HG02885 (cell line): ENCODE measurements around the gene PPFIA1.
"Not testable (repeated sequence)": the region's sequence is repeated elsewhere in the genome, so short reads cannot be mapped to it uniquely, and the experiment has no call there.

Experiments
- ATAC-seq: cut with Tn5 transposase; IDR thresholded peaks from one replicate; pipeline ENCODE4 v1.9.1; 2021; ENCODE audit warnings: mild to moderate bottlenecking; ENCODE audit not compliant: unreplicated experiment, poor library complexity

Gene PPFIA1

DNA sequence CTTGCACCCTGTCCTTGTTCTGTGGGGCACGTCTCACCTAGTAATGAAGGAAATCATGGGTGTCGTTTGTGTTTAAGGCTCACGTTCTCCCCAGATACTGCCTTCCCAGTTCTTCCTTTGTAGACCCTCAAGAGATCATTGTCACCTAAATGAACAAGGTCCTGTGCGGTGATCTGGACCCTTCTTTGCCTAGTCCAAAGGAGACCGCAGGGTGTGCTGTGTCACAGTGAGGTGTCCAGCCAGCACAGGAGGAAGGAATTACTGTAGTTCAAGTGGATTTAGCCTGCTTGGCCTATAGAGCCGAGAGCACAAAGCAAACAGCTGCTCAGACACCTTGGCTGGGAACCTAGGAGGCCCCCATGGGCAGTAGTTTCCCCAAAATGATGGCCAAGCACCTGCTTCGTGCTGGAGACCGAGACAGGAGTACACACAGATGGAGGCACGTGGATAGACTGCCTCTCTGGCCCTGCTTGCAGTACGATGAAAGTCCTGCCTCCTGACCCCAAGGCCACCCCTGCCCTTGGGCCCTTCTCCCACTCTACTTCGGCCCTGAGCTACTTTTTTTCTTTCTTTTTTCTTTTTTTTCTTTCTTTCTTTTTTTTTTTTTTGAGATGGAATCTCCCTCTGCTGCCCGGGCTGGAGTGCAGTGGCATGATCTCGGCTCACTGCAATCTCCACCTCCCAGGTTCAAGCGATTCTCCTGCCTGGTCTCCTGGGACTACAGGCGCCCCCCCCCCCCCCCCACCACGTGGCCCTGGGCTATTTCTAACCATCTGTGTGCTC is 19.4 kb upstream of the PPFIA1 start:
- ATAC-seq: no peak

- no peak for ATAC-seq
These were observed 18.7 kb upstream of the PPFIA1 start for GRCh38 chr11:70251659-70252321.

DNA sequence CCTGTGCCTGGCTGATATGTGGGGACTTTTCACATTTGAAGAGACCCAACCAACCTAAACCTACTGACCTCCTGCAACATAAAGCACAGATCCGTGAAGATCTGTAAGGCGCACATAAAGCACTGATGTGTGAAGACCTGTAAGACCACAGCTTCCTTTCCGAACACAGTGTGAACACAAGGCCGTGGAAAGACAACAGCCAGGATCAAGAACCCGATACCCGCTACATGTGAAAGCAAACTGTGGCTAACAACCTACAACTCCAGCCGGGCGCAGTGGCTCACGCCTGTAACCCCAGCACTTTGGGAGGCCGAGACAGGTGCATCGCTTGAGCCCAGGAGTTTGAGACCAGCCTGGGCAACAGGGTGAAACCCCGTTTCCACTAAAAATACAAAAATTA is 17.6 kb upstream of the PPFIA1 start:
- no peak for ATAC-seq

DNA sequence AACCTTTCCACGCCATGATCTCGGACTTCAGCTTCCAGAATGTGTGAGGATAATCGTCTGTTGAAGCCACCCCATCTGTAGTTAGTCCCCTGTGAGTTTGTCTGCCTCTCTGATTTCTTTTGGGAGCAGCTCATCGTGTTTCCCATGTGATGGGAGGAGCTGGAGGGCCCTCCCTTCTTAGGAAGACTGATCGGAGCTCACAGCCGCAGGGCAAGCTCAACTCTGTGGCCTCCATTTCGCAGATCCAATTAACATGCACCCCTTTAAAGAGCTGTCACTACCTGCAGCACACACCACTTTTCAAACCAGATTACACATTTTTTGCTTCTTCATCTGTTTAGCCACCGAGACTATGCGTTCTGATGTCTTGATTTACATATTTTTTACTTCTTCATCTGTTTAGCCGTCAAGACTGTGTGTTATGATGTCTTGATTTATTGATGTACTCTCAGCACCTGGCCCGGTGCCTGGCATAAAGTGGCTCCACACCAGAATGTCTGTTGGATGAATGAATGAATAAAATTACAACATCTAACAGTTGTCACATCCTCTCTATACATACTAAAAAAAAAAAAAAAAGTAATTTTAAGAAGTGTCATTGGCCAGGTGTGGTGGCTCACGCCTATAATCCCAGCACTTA is 14.9 kb upstream of the PPFIA1 start:
- ATAC-seq: no peak

- ATAC-seq: not testable (repeated sequence)
These were observed 11.4 kb upstream of the PPFIA1 start for GRCh38 chr11:70259077-70259476.

DNA sequence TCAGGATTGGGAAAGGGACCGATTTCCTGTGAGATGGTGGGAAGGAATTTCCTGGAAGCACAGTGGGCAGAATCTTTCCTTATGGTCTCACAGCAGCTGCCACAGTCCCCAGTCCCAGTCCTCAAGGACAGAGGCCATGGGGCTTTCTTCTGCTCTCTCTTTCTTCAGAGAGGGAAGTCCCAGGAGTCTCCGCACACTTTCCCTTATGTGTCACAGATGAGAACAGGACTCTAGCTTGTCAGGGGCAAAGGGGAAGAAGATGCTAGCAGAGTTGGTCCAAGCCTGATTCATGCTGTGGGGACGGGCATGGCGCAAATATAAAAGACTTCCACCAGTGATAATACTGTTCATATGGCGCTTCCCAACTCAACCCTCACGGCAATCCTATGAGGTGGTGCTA is 7.5 kb upstream of the PPFIA1 start:
- no peak for ATAC-seq

- ATAC-seq: no peak
These were observed 7.1 kb upstream of the PPFIA1 start for GRCh38 chr11:70263363-70263762.

- no peak for ATAC-seq
These were observed 5.1 kb upstream of the PPFIA1 start for GRCh38 chr11:70265341-70265740.

- no peak for ATAC-seq
These were observed 3.0 kb upstream of the PPFIA1 start for GRCh38 chr11:70267405-70267950.

- no peak for ATAC-seq
These were observed 2.0 kb upstream of the PPFIA1 start for GRCh38 chr11:70268526-70268925.

DNA sequence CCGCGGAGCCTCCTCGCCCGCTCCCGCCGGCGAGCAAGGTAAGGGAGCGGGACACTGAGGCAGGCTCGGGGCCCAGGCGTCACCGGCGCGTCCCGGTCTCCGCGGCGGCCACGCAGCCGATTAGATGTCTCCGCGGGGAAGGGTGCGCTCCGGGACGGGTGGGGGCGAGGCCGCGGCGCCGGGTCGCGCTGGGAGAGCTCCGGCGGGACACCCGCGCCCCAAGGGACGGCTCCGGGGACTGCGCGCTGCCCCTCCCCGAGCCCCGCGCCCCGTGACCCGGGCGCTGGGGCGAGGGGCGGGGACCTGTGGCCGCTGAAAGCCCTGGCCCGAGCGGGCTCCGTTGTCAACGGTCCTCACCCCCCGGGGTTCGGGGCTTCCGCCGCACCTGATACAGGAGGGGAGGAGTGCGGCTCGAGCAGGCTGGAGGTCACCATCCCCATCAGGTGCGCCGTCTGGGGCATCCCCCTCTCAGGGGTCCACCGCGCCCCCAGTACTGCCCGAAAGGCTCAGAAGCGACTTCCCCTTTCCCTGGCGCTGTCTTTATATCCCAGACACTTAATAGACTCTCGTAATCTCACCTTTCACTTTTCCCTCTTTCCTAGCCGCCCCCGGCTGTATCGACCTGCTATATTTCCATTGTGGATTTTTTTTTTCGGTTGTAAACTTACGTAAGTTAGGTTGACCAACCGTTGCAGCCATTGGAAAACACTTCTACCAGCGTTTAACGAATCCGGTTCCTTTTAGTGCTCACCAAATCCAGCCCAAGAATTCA is 573 bp downstream of the PPFIA1 start:
- ATAC-seq: peak; percentile 39

DNA sequence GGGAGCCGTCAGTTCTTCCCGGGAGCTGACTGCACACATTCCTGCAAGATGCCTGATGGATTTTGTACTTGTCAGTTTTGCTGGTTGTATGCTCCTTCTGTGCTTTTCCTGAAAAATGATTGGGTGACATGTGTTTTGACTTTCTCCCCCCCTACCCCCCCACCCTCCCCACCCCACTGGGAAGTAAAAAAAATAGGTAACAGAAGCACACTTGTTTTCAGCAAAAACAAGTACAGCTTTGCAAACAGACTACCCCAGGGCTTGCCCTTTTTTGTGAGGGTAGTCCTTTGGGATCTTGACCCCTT is 1.1 kb downstream of the PPFIA1 start:
- no peak for ATAC-seq

DNA sequence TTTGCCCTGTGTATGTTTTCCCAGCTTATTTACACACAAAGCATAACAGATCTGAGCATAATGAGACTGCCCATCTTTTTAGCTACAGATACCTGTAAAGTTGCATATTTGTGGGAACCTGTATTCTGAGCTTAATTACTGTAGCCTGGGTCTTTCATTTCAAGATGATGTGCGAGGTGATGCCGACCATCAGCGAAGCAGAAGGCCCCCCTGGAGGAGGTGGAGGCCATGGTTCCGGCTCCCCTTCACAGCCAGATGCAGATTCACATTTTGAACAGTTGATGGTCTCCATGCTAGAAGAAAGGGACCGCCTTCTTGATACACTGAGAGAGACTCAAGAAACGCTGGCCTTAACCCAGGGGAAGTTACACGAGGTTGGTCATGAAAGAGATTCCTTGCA is 1.5 kb downstream of the PPFIA1 start:
- no peak for ATAC-seq

- no peak for ATAC-seq
These were observed 8.5 kb downstream of the PPFIA1 start for GRCh38 chr11:70278994-70279393.

DNA sequence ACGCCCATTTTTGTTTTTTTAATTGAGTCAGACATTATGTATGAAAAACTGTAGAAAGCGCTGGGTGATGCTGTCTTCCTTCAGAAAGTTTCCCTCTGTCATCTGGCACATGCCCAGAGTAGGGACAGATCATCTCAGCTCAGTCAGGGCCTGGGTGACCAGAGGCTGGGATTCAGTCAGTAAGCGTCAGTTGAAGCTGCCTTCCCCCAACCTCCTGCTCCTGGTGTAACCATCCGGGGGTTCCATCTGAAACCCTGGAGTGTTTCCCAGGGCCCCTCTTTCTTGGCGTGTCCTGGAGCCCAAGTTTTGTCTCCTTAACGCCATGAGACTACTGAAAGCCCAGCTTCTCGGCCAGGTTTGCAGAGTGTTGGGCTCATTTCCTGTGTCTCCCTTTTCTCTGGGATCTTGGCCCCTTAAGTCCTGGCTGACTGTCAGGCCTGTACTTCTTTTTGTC is 10.7 kb downstream of the PPFIA1 start:
- ATAC-seq: no peak

- no peak for ATAC-seq
These were observed 11.5 kb downstream of the PPFIA1 start for GRCh38 chr11:70282012-70282411.

DNA sequence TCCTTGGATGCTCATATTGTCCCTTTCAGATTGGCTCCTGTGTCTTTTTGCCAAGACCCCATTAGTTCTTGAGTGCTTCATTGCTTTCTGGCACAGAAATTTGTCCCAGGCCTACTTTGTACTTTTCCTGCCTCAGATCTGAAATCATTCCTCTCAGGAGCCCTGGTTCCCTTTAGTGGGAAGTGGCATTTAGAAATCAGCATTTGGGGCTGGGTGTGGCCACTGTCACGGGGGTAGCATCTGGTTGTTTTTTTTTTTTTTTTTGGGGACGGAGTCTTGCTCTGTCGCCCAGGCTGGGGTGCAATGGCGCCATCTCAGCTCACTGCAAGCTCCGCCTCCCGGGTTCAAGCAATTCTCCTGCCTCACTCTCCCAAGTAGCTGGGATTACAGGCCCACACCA is 18.2 kb downstream of the PPFIA1 start:
- ATAC-seq: no peak

DNA sequence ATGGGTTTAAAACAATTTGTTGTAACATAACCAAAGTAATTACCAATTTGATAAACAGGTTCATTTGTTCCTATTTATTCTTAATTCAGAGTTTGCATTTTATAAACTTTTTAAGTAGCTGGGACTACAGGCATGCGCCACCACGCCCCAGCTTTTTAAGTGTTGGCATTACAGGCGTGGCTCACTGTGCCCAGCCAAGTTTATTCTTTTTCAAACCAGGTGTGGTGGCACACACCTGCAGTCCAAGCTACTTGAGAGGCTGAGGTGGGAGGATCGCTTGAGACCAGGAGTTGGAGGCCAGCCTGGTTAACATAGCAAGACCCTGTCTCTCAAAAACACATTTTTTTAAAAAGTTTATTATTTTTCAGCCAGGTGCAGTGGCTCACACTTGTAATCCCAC is 19.1 kb downstream of the PPFIA1 start:
- no peak for ATAC-seq

DNA sequence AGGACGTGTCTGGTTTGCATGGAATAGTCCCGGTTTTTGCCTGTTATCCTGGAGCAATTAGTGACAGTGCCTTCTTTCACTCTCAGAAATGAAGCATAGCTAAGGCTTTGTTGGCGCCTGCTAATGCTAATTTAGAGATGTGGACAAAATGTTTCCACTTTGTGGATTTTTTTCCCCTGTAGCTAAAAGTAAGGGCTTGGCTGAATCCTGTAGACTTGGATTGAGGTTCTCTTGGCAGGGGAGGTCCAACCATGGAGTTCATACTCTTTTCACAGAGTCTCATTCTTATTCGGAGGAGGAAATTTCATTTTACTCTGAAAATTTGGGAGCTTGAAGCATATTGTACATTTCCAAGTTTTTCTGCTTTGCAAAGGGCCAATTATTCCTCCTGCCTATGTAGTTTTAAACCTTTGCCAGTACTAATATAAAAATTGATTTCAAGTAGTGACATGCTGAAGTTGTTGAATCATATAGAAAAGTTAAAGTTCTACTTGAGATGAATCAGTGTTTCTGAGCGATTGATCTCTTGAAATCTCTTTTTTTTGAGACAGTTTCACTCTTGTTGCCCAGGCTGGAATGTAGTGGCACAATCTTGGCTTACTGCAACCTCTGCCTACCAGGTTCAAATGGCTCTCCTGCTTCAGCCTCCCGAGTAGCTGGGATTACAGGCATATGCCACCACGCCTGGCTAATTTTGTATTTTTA is 20.0 kb downstream of the PPFIA1 start:
- ATAC-seq: no peak

GRCh38 chr11:70292166-70292565 is 21.7 kb downstream of the PPFIA1 start:
- ATAC-seq: no peak
